Measurements from ENCODE around the gene TMEM95. TPM values are rescaled to one million over a fixed set of nuclear protein-coding genes. Genes with fewer than 3 reads are reported as not detected.

Gene TMEM95
- total RNA-seq, 3 donors from 2014 or later, result not detected

DNA sequence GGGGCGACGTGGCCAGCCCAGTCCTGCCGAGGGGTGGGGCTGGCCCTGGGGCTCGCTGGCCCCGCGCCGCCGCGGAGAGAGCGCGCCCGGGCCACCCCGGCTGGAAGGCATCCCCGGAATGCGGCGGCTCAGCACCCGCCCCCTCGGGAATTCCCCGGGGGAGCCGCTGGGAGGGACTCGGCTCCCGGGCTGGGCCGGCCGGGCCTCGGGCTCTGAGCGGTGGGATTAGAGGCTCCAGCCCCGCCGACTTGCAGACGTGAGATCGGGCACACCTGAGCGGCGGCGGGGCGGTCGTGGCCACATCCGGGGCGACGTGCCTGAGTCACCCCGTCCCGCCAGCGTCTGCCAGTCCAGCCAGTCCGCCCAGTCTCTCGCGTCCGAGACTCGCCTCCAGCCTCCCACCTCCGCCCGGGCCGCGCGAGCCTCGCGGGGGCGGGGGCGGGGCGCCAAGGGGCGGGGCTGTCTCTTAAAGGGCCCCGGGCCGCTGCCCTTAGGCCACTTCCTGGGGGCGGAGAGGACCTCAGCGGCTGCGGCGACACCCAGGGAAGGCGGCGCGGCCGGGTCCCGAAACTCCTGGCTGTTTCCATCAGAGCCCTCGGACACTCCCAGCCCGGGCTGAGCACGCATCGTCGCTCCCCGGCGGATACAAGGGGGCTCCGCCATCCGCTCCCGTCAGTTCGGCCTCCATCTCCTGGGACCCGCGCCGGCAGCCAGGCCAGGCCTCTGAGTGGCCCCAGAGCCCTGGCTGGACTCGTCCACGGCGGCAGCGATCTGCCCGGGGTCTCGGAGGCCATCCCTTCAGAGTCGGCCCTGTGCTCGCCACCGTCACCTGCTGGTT, 3.1 kb upstream of the TMEM95 start, which contains the start of gene KCTD11:
TSS of gene KCTD11 (plus strand) at position 498 of the 838 bp plus-strand sequence.
- Histone ChIP-seq H3K27ac (peak within 1 kb of the TSS; percentile 98 to 99), H3K9me3 (no peaks in the 10 kb centered on the region), H3K4me1 (peaks cover 0 to 12% of the 10 kb centered on the region in 2 donors), H3K36me3 (no peaks in the 10 kb centered on the region), H3K4me3 (peak within 1 kb of the TSS; percentile 70 to 79 (median 72)), H3K27me3 (no peaks in the 10 kb centered on the region)
- TF ChIP-seq POLR2AphosphoS5 (IDR thresholded peaks at IDR 0.05), result peak; percentile 27 to 46 (median 34)
- TF ChIP-seq POLR2A (IDR thresholded peaks at IDR 0.05), result no peak
- peak in 2 of 3 donors; percentile 65 to 78 for TF ChIP-seq CTCF (IDR thresholded peaks at IDR 0.05)
- DNase-seq (ENCODE audit: low spot score in 2 of 2), result peak; percentile 87 to 93
- intact Hi-C loops (cut with DNase I; ENCODE audit: low total_unique reads), result loop anchor here (10.0 kb wide), 1 partner anchor 83 kb away; the partner anchor contains the start of genes FGF11 and TMEM102

DNA sequence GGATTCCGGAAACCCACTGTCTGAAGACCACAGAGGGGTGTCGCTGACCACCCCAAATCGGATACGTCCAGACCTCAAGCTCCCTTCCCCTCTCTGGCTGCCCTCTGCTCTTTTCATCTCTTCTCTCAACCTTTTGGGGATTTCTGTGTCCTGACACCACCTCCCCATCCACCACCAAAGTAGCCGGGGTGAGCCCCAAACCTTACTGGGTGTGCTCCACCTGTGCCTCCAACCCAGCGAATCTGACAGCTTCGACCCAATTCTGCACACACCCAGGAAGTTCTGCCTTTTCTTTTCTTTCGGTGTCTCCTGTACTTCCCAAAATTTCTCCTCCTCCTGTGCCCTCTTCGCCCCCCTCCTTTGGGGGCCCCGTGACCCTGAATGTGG, 2.5 kb upstream of the TMEM95 start:
- intact Hi-C loops (cut with DNase I; ENCODE audit: low total_unique reads), result loop anchor here (10.0 kb wide), 1 partner anchor 82 kb away; the partner anchor contains the start of genes FGF11 and TMEM102
- TF ChIP-seq POLR2A (IDR thresholded peaks at IDR 0.05), result no peak
- TF ChIP-seq POLR2AphosphoS5 (IDR thresholded peaks at IDR 0.05), result no peak
- TF ChIP-seq CTCF (IDR thresholded peaks at IDR 0.05), result peak in 1 of 3 donors; percentile 88
- H3K36me3 ChIP-seq, result no peaks in the 10 kb centered on the region
- H3K27me3 ChIP-seq, result no peaks in the 10 kb centered on the region
- peaks cover 0 to 12% of the 10 kb centered on the region in 2 donors for H3K4me1 ChIP-seq
- peak overlapping the region; percentile 70 to 79 (median 72) for H3K4me3 ChIP-seq
- no peaks in the 10 kb centered on the region for H3K9me3 ChIP-seq
- H3K27ac ChIP-seq, result peak overlapping the region; percentile 98 to 99
- no peak for DNase-seq (ENCODE audit: low spot score in 2 of 2)

GRCh38 chr17:7352910-7353635, 1.9 kb upstream of the TMEM95 start:
- H3K4me1 ChIP-seq, result peaks cover 0 to 12% of the 10 kb centered on the region in 2 donors
- peak overlapping the region; percentile 98 to 99 for H3K27ac ChIP-seq
- intact Hi-C loops (cut with DNase I; ENCODE audit: low total_unique reads), result loop anchor here (10.0 kb wide), 1 partner anchor 82 kb away; the partner anchor contains the start of genes FGF11 and TMEM102
- H3K36me3 ChIP-seq, result no peaks in the 10 kb centered on the region
- H3K27me3 ChIP-seq, result no peaks in the 10 kb centered on the region
- peak overlapping the region; percentile 70 to 79 (median 72) for H3K4me3 ChIP-seq
- no peak for TF ChIP-seq POLR2AphosphoS5 (IDR thresholded peaks at IDR 0.05)
- no peak for TF ChIP-seq POLR2A (IDR thresholded peaks at IDR 0.05)
- TF ChIP-seq CTCF (IDR thresholded peaks at IDR 0.05), result no peak
- no peak for DNase-seq (ENCODE audit: low spot score in 2 of 2)
- H3K9me3 ChIP-seq, result no peaks in the 10 kb centered on the region

- H3K27ac ChIP-seq, result peak overlapping the region; percentile 60 to 74
- intact Hi-C loops (cut with DNase I; ENCODE audit: low total_unique reads), result loop anchor here (10.0 kb wide), 1 partner anchor 80 kb away; the partner anchor contains the start of genes FGF11 and TMEM102
- H3K36me3 ChIP-seq, result no peaks in the 10 kb centered on the region
- H3K9me3 ChIP-seq, result no peaks in the 10 kb centered on the region
- TF ChIP-seq CTCF (IDR thresholded peaks at IDR 0.05), result no peak
- no peak for TF ChIP-seq POLR2A (IDR thresholded peaks at IDR 0.05)
- DNase-seq (ENCODE audit: low spot score in 2 of 2), result peak in 1 of 2 donors; percentile 32
- H3K4me3 ChIP-seq, result no peak overlapping the region
- no peaks in the 10 kb centered on the region for H3K27me3 ChIP-seq
- H3K4me1 ChIP-seq, result peaks cover 0 to 12% of the 10 kb centered on the region in 2 donors
Measured at GRCh38 chr17:7354262-7354843, 603 bp upstream of the TMEM95 start.
